Measurements from ENCODE around the gene GCNA.

DNA sequence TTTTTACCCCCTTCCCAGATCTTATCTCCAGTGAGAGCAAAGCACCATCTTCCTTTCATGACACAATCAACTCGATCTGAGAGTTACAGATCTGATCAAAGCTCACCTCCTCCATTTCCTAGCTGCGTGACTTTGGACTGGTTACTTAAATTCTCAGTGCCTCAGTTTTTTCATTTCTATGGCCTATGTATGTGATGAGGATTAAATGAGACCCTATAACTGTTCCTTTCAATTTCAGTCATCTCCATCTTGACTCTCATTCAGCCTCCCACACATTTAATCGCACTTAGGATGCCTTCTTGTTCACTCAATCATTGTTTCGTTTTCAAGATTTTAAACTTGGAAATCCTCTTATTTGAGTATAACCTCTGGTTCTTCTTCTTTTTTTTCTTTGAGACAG is 60.2 kb downstream of the GCNA start:
- TF ChIP-seq EP300 (IDR thresholded peaks at IDR 0.05) (no peak), POLR2A (IDR thresholded peaks at IDR 0.05) (no peak)
- TF ChIP-seq, protein P1, sequence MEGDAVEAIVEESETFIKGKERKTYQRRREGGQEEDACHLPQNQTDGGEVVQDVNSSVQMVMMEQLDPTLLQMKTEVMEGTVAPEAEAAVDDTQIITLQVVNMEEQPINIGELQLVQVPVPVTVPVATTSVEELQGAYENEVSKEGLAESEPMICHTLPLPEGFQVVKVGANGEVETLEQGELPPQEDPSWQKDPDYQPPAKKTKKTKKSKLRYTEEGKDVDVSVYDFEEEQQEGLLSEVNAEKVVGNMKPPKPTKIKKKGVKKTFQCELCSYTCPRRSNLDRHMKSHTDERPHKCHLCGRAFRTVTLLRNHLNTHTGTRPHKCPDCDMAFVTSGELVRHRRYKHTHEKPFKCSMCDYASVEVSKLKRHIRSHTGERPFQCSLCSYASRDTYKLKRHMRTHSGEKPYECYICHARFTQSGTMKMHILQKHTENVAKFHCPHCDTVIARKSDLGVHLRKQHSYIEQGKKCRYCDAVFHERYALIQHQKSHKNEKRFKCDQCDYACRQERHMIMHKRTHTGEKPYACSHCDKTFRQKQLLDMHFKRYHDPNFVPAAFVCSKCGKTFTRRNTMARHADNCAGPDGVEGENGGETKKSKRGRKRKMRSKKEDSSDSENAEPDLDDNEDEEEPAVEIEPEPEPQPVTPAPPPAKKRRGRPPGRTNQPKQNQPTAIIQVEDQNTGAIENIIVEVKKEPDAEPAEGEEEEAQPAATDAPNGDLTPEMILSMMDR (IDR thresholded peaks at IDR 0.05): no peak

Measured in gastroesophageal sphincter (tissue), 3 donors.